ENCODE measurements around the gene CENPO. TPM values are rescaled to one million over a fixed set of nuclear protein-coding genes. Genes with fewer than 3 reads are reported as not detected.

CENPO gene
- total RNA-seq, 1 experiment from 2014 or later, result 39.3 TPM

DNA sequence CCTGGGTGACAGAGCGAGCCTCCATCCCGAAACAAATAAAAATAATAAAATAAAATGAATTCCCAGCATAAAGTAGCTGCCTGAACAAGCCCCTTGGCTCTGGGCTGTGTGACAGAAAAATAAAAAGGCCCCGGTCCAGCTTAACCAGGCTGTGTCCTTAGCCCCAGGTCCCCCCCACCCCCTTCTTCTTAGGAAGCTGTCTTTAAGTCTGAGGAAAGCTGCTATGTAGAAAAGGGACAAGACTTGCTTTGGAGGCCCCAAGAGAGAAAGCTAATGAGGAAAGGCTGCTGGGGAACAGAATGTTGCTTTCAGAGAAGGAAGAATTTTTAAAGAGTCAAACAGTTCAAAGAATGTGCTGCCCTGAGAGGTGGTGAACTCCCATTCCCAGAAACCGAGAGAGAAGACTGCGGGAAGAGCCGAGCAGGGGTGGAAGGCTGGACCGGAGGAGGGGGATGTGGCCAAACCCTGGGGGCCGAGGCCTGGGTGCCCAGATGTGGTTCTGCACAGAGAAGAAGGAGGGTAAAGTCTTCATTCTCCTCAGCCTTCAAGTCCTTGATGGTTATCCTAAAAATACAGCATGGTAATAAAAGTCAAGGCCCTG, 61.9 kb downstream of the CENPO start:
- no TSS peak for BruUV-seq (replicated peaks)
- ATAC-seq (no peak), DNase-seq (ENCODE audit: low read depth, low spot score) (no peak)
- intact Hi-C loops (cut with micrococcal nuclease; ENCODE audit: unreplicated experiment) (no loop called here), in situ Hi-C loops (cut with HindIII; ENCODE audit: low pct_unique_long_range_greater_than_20kb, low sequenced_read_pairs) (no loop called here)
- ChIA-PET CTCF (no interaction called here), POLR2A (no interaction called here)
- H3K4me3 ChIP-seq (ENCODE audit: low read depth in 2 of 2, low read length in 2 of 2), result no peak overlapping the region
- no peaks in the 10 kb centered on the region for H3K36me3 ChIP-seq (ENCODE audit: control insufficient read depth, insufficient read depth, low read length)
- H3K27me3 ChIP-seq (ENCODE audit: control insufficient read depth, insufficient read depth, low read length), result no peaks in the 10 kb centered on the region
- H3K27ac ChIP-seq (ENCODE audit: low read length), result no peak overlapping the region
- TF ChIP-seq, protein P1, sequence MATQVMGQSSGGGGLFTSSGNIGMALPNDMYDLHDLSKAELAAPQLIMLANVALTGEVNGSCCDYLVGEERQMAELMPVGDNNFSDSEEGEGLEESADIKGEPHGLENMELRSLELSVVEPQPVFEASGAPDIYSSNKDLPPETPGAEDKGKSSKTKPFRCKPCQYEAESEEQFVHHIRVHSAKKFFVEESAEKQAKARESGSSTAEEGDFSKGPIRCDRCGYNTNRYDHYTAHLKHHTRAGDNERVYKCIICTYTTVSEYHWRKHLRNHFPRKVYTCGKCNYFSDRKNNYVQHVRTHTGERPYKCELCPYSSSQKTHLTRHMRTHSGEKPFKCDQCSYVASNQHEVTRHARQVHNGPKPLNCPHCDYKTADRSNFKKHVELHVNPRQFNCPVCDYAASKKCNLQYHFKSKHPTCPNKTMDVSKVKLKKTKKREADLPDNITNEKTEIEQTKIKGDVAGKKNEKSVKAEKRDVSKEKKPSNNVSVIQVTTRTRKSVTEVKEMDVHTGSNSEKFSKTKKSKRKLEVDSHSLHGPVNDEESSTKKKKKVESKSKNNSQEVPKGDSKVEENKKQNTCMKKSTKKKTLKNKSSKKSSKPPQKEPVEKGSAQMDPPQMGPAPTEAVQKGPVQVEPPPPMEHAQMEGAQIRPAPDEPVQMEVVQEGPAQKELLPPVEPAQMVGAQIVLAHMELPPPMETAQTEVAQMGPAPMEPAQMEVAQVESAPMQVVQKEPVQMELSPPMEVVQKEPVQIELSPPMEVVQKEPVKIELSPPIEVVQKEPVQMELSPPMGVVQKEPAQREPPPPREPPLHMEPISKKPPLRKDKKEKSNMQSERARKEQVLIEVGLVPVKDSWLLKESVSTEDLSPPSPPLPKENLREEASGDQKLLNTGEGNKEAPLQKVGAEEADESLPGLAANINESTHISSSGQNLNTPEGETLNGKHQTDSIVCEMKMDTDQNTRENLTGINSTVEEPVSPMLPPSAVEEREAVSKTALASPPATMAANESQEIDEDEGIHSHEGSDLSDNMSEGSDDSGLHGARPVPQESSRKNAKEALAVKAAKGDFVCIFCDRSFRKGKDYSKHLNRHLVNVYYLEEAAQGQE (IDR thresholded peaks at IDR 0.05; ENCODE audit: insufficient read depth in 1 of 2, low read depth in 2 of 2, low read length in 1 of 2), result no peak
- no peak for TF ChIP-seq TCF7L2 (IDR thresholded peaks at IDR 0.05; ENCODE audit: low read depth, low read length)
- no peak for TF ChIP-seq POLR2AphosphoS5 (IDR thresholded peaks at IDR 0.05; ENCODE audit: low read depth, low read length)
- TF ChIP-seq, protein P2, sequence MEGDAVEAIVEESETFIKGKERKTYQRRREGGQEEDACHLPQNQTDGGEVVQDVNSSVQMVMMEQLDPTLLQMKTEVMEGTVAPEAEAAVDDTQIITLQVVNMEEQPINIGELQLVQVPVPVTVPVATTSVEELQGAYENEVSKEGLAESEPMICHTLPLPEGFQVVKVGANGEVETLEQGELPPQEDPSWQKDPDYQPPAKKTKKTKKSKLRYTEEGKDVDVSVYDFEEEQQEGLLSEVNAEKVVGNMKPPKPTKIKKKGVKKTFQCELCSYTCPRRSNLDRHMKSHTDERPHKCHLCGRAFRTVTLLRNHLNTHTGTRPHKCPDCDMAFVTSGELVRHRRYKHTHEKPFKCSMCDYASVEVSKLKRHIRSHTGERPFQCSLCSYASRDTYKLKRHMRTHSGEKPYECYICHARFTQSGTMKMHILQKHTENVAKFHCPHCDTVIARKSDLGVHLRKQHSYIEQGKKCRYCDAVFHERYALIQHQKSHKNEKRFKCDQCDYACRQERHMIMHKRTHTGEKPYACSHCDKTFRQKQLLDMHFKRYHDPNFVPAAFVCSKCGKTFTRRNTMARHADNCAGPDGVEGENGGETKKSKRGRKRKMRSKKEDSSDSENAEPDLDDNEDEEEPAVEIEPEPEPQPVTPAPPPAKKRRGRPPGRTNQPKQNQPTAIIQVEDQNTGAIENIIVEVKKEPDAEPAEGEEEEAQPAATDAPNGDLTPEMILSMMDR (IDR thresholded peaks at IDR 0.05), result no peak
- TF ChIP-seq SIN3A (IDR thresholded peaks at IDR 0.05; ENCODE audit: borderline replicate concordance, insufficient read depth, low read depth, low read length), result no peak
- no peaks in the 10 kb centered on the region for H3K9me3 ChIP-seq (ENCODE audit: control insufficient read depth, insufficient read depth, low read depth, low read length)
- H3K4me1 ChIP-seq (ENCODE audit: control insufficient read depth, insufficient read depth, low read length), result no peaks in the 10 kb centered on the region

- Histone ChIP-seq H3K9me3 (ENCODE audit: control insufficient read depth, insufficient read depth, low read depth, low read length) (no peaks in the 10 kb centered on the region), H3K27ac (ENCODE audit: low read length) (no peak overlapping the region), H3K36me3 (ENCODE audit: control insufficient read depth, insufficient read depth, low read length) (no peaks in the 10 kb centered on the region), H3K4me1 (ENCODE audit: control insufficient read depth, insufficient read depth, low read length) (no peaks in the 10 kb centered on the region), H3K27me3 (ENCODE audit: control insufficient read depth, insufficient read depth, low read length) (no peaks in the 10 kb centered on the region), H3K4me3 (ENCODE audit: low read depth in 2 of 2, low read length in 2 of 2) (no peak overlapping the region)
- TF ChIP-seq SIN3A (IDR thresholded peaks at IDR 0.05; ENCODE audit: borderline replicate concordance, insufficient read depth, low read depth, low read length) (no peak), TCF7L2 (IDR thresholded peaks at IDR 0.05; ENCODE audit: low read depth, low read length) (no peak), POLR2AphosphoS5 (IDR thresholded peaks at IDR 0.05; ENCODE audit: low read depth, low read length) (no peak)
- TF ChIP-seq, protein P2 (IDR thresholded peaks at IDR 0.05), result no peak
- TF ChIP-seq, protein P1 (IDR thresholded peaks at IDR 0.05; ENCODE audit: insufficient read depth in 1 of 2, low read depth in 2 of 2, low read length in 1 of 2), result no peak
- intact Hi-C loops (cut with micrococcal nuclease; ENCODE audit: unreplicated experiment) (no loop called here), in situ Hi-C loops (cut with HindIII; ENCODE audit: low pct_unique_long_range_greater_than_20kb, low sequenced_read_pairs) (no loop called here)
- ChIA-PET CTCF (no interaction called here), POLR2A (no interaction called here)
- ATAC-seq (no peak), DNase-seq (ENCODE audit: low read depth, low spot score) (no peak)
- no TSS peak for BruUV-seq (replicated peaks)
Measured at GRCh38 chr2:24855726-24856125, 62.5 kb downstream of the CENPO start.
